Activated T-helper 1 cell treated with anti-CD3 and anti-CD28 coated beads, Interleukin-12 subunit alpha, Interleukin-12 subunit beta, Interleukin-2, Interleukin-4 antibody, amounts not matched to agents 30 ng/mL and 10 ng/mL and 1 ng/mL, durations not matched to agents 14 hours and 24 hours and 36 hours (primary cell): Measurements from ENCODE around the gene ARHGAP15. TPM values are rescaled to one million over a fixed set of nuclear protein-coding genes. Genes with fewer than 3 reads are reported as not detected.

Experiments used
- DNase-seq: peaks from one replicate; pipeline ENCODE4 v3.0.0; 2021; ENCODE audit warnings: low spot score
- H3K27ac Mint-ChIP-seq: one replicate; pipeline ENCODE4 v1.8.0; 2021; ENCODE audit warnings: mild to moderate bottlenecking, mixed read lengths
- H3K27me3 Mint-ChIP-seq: one replicate; pipeline ENCODE4 v1.8.0; 2022; ENCODE audit warnings: mild to moderate bottlenecking, moderate library complexity, mixed read lengths; ENCODE audit not compliant: insufficient read depth
- H3K36me3 Mint-ChIP-seq: one replicate; pipeline ENCODE4 v1.8.0; 2021; ENCODE audit warnings: low read depth, mixed read lengths
- H3K4me1 Mint-ChIP-seq: one replicate; pipeline ENCODE4 v1.8.0; 2021; ENCODE audit warnings: low read depth, mixed read lengths
- H3K4me3 Mint-ChIP-seq: one replicate; pipeline ENCODE4 v1.8.0; 2021; ENCODE audit warnings: mild to moderate bottlenecking, moderate library complexity, mixed read lengths
- H3K9me3 Mint-ChIP-seq: one replicate; pipeline ENCODE4 v1.8.0; 2021; ENCODE audit warnings: mixed read lengths
- intact Hi-C: fragments of 100-400 bp; cut with micrococcal nuclease; formaldehyde crosslinking; loops from one replicate; pipeline ENCODE4 v1.15.1; 2024
- total RNA-seq: library from RNA; stranded (reverse); gene quantifications from 2 replicates; pipeline ENCODE4 v1.2.3, GENCODE V29; 2022

ARHGAP15 gene
- total RNA-seq, 1 donor from 2014 or later = 65.3 TPM

DNA sequence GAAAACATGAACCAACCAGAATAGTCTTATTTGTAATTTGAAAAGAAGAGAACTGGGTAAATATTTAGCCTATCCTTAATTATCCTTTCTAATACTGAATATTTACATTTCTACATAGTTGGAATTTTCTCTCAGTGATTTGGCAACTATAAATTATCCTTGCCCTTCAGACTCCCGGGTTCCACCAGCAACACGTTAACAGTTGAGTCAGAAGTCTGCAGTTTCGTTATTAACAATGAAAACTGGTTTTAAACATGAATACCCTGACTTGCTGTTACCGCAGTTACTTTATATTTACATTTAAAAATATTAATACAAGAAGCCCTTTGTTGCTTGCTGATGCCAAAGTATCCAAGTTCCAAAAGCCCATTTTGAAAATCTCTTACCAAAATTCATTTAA is 673.0 kb downstream of the ARHGAP15 start:
- no peak for DNase-seq
- H3K4me3 Mint-ChIP-seq = no peak overlapping the region
- H3K4me1 Mint-ChIP-seq = peaks cover 10% of the 10 kb centered on the region
- no peaks in the 10 kb centered on the region for H3K27me3 Mint-ChIP-seq
- no peak overlapping the region for H3K27ac Mint-ChIP-seq
- no peaks in the 10 kb centered on the region for H3K36me3 Mint-ChIP-seq
- H3K9me3 Mint-ChIP-seq = peaks cover 9% of the 10 kb centered on the region
- intact Hi-C loops = loop anchor here (2.0 to 5.0 kb wide), 2 partner anchors 75 to 97 kb away; no protein-coding TSS in a partner anchor

DNA sequence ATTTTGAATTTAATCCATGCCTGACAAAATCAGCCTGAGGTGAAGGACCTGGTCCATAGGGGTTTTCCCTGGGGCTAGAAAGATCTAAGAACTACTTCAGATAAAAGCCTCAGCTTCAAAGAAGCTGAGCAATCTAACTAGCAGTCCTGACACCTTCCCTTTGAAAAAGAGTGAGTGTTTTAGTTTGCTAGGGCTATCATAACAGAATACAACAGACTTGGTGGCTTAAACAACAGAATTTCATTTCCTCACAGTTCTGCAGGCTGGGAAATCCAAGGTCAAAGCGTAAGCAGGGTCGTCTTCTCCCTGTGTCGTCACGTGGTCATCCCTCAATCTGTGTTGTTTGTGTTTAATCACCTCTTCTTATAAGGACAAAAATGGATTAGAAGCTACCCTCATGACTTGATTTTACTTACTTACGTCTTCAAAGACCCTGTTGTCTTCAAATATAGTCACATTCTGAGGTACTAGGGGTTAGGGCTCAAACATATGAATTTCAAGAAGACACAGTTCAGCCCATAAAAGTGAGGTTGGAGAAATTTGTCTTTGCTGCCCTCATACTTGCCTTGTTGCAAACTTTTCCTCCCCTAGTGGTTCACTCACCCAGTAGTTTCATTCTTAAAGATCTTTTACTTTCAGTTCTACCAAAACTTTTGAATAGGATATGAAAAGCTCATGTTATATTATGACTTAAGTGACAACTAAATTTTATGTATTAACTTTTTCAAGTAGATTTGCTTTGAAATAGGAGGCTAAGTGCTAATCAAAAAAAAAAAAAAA is 673.8 kb downstream of the ARHGAP15 start:
- peaks cover 2% of the 10 kb centered on the region for H3K27me3 Mint-ChIP-seq

DNA sequence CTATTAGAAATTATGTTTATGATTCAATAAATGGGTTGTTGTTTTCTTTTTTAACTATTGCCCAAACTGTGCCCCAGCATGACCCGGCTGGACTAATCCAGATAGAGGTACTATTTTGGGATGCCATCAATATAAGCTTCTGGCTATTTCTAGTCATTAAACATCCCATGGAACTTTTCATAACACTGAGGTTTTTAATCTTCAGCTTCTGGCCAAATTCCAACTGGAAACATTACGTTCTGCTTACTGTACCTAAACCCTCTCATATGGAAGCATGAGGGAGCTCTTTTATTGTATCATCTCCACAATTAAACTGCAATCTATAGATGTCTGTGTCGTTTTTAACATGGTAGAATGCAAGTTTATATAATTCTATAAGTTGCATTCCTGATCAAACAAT is 674.7 kb downstream of the ARHGAP15 start:
- no peak overlapping the region for H3K27ac Mint-ChIP-seq
- no peak overlapping the region for H3K4me3 Mint-ChIP-seq
- no peaks in the 10 kb centered on the region for H3K36me3 Mint-ChIP-seq
- intact Hi-C loops = loop anchor here (2.0 to 5.0 kb wide), 2 partner anchors 77 to 99 kb away; no protein-coding TSS in a partner anchor
- peaks cover 10% of the 10 kb centered on the region for H3K4me1 Mint-ChIP-seq
- peaks cover 7% of the 10 kb centered on the region for H3K9me3 Mint-ChIP-seq
- DNase-seq = no peak
- peaks cover 4% of the 10 kb centered on the region for H3K27me3 Mint-ChIP-seq

More for the DNA sequence above, 673.8 kb downstream of the ARHGAP15 start:
- no peak overlapping the region for H3K4me3 Mint-ChIP-seq
- H3K9me3 Mint-ChIP-seq = peaks cover 7% of the 10 kb centered on the region
- no peaks in the 10 kb centered on the region for H3K36me3 Mint-ChIP-seq
- peak overlapping the region; percentile 49 for H3K27ac Mint-ChIP-seq
- peaks cover 10% of the 10 kb centered on the region for H3K4me1 Mint-ChIP-seq
- DNase-seq = no peak
- intact Hi-C loops = loop anchor here (2.0 to 5.0 kb wide), 2 partner anchors 76 to 98 kb away; no protein-coding TSS in a partner anchor

GRCh38 chr2:143805666-143806065 is 676.4 kb downstream of the ARHGAP15 start:
- no peak overlapping the region for H3K4me3 Mint-ChIP-seq
- H3K36me3 Mint-ChIP-seq = no peaks in the 10 kb centered on the region
- H3K9me3 Mint-ChIP-seq = peaks cover 3% of the 10 kb centered on the region
- intact Hi-C loops = no loop called here
- H3K4me1 Mint-ChIP-seq = peaks cover 10% of the 10 kb centered on the region
- H3K27ac Mint-ChIP-seq = no peak overlapping the region
- peaks cover 7% of the 10 kb centered on the region for H3K27me3 Mint-ChIP-seq
- no peak for DNase-seq

- Mint-ChIP-seq H3K27ac (no peak overlapping the region), H3K36me3 (no peaks in the 10 kb centered on the region), H3K27me3 (peaks cover 7% of the 10 kb centered on the region), H3K4me1 (peaks cover 10% of the 10 kb centered on the region), H3K4me3 (no peak overlapping the region), H3K9me3 (peaks cover 3% of the 10 kb centered on the region)
- intact Hi-C loops = no loop called here
- DNase-seq = no peak
Measured at GRCh38 chr2:143807192-143807591, 678.0 kb downstream of the ARHGAP15 start.

DNA sequence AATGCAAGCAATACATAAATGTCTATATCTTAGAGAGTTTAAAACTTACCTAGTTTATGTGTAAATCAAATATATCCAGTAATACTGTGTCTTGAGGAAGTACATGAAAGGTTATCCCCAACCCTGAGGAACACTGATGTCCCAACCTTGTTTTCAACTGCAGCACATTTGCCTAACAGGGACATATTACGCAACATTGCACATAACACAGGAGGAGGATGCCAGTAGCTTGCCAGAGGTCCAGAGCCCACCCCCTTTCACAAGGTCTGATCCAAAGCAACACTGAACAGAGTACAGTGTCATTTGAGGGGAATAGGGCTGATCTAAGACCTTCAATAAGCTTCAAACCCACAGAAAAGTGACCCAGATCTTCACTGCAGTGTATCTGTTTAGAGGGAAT is 678.5 kb downstream of the ARHGAP15 start:
- no peak overlapping the region for H3K27ac Mint-ChIP-seq

DNA sequence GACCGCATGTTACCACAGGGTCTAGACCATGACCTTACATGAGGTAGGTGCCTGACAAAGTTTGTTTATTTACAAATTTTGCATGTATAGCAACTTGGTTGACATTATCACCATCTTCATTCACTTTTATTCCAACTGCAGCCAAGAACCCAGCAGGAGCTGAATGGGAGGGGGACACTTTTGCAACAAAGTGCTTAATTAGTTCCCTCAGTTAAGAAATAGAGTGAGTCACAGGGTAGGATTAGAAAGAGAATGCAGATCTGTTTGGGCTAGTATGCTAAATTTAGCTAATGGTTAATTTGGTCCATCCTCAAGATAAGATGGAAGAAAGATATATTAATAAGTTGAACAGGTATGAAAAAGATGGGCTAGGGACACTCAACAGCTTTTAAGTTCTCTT is 678.9 kb downstream of the ARHGAP15 start:
- Mint-ChIP-seq H3K4me1 (peaks cover 4% of the 10 kb centered on the region), H3K27ac (no peak overlapping the region), H3K9me3 (peaks cover 6% of the 10 kb centered on the region), H3K4me3 (no peak overlapping the region), H3K36me3 (no peaks in the 10 kb centered on the region), H3K27me3 (peaks cover 7% of the 10 kb centered on the region)
- intact Hi-C loops = no loop called here
- DNase-seq = no peak

More for the DNA sequence above, 678.5 kb downstream of the ARHGAP15 start:
- intact Hi-C loops = no loop called here
- H3K27me3 Mint-ChIP-seq = peaks cover 7% of the 10 kb centered on the region
- H3K9me3 Mint-ChIP-seq = peaks cover 4% of the 10 kb centered on the region
- H3K4me1 Mint-ChIP-seq = peaks cover 9% of the 10 kb centered on the region
- H3K36me3 Mint-ChIP-seq = no peaks in the 10 kb centered on the region
- no peak for DNase-seq
- H3K4me3 Mint-ChIP-seq = no peak overlapping the region

GRCh38 chr2:143815082-143815481 is 685.9 kb downstream of the ARHGAP15 start:
- H3K36me3 Mint-ChIP-seq = no peaks in the 10 kb centered on the region
- H3K4me1 Mint-ChIP-seq = no peaks in the 10 kb centered on the region
- H3K27ac Mint-ChIP-seq = no peak overlapping the region
- DNase-seq = no peak
- peaks cover 3% of the 10 kb centered on the region for H3K9me3 Mint-ChIP-seq
- no peaks in the 10 kb centered on the region for H3K27me3 Mint-ChIP-seq
- intact Hi-C loops = no loop called here
- H3K4me3 Mint-ChIP-seq = no peak overlapping the region

- Mint-ChIP-seq H3K4me1 (no peaks in the 10 kb centered on the region), H3K9me3 (peaks cover 3% of the 10 kb centered on the region), H3K27ac (no peak overlapping the region), H3K4me3 (no peak overlapping the region), H3K27me3 (no peaks in the 10 kb centered on the region), H3K36me3 (no peaks in the 10 kb centered on the region)
- intact Hi-C loops = no loop called here
- no peak for DNase-seq
Measured at GRCh38 chr2:143816916-143817315, 687.7 kb downstream of the ARHGAP15 start.
